ENCODE results near the gene NRXN2. TPM values are rescaled to one million over a fixed set of nuclear protein-coding genes. Genes with fewer than 3 reads are reported as not detected.

The NRXN2 gene
- total and polyA plus RNA-seq, 2 donors (not counting 3 experiments of a cell fraction or from before 2014, with no cell fraction given), result not detected

DNA sequence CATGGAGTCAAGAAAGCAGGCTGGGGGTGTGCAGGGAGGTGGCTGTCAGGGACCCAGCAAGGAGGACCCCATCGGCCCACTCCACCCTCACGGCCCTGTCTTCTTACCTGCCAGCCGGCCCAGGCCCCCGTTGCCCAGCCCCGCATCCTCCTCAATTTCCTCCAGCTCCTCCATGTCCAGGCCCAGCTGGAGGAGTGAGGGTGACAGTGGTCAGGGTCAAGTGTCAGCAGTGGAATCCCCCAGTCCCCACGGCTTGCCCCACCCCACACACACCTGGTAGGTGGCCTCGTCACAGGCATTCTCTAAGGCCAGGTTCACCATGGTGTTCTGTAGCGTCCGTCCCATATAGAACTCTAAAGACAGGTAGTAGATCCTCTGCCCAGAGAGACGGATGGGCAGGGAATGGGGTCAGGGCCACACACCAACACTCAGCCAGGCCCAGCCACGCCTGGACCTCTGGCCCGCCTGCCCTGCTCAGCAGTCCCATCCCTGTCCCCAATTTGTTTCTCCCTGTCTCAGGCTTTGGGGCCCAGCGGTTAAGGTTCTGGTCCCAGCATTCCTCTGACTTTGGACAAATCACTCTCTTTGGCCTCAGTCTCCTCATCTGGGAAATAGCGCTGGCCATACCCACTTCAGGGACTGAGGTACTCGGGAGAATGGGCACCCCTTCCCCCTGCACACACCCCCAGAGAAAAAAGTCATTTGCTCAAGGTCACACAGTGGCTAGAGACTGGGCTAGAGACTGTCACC is 35.5 kb upstream of the NRXN2 start:
- no TSS peak for BruUV-seq (replicated peaks)
- FAIRE-seq, result no peak
- no peak overlapping the region for H3K4me3 ChIP-seq (replicated peaks in 1 of 3; ENCODE audit: insufficient read depth in 1 of 3, low read depth in 1 of 3, low read length in 3 of 3)
- H3K4me2 ChIP-seq (ENCODE audit: insufficient read depth, low read length), result no peak overlapping the region
- dilution Hi-C loops (cut with MboI; ENCODE audit: extremely low pct_ligation_motif_present, low sequenced_read_pairs), result no loop called here
- intact Hi-C loops (cut with micrococcal nuclease), result no loop called here
- CTCF ChIA-PET, result no interaction called here
- H3K9ac ChIP-seq (replicated peaks; ENCODE audit: extremely low read depth, insufficient read depth, low read length), result no peak overlapping the region
- DNase-seq (ENCODE audit: low read depth, low spot score), result no peak
- TF ChIP-seq FOS (IDR thresholded peaks at IDR 0.05; ENCODE audit: borderline replicate concordance, insufficient read depth, low read length), result no peak
- no peak for TF ChIP-seq POLR2A (IDR thresholded peaks at IDR 0.05; ENCODE audit: low read depth, low read length)
- no peak for TF ChIP-seq POLR2AphosphoS5 (IDR thresholded peaks at IDR 0.05; ENCODE audit: insufficient read depth, low read depth, low read length)
- TF ChIP-seq, protein P1, sequence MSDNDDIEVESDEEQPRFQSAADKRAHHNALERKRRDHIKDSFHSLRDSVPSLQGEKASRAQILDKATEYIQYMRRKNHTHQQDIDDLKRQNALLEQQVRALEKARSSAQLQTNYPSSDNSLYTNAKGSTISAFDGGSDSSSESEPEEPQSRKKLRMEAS (IDR thresholded peaks at IDR 0.05; ENCODE audit: insufficient read depth, insufficient read length), result no peak
- no peak for TF ChIP-seq GATA2 (IDR thresholded peaks at IDR 0.05; ENCODE audit: insufficient read depth, insufficient read length, low read depth, low read length)
- no peak for TF ChIP-seq EZH2 (IDR thresholded peaks at IDR 0.05; ENCODE audit: borderline replicate concordance, low read depth, low read length, severe bottlenecking)
- no peak for TF ChIP-seq MYC (IDR thresholded peaks at IDR 0.05; ENCODE audit: low read depth, low read length)
- TF ChIP-seq, protein P2, sequence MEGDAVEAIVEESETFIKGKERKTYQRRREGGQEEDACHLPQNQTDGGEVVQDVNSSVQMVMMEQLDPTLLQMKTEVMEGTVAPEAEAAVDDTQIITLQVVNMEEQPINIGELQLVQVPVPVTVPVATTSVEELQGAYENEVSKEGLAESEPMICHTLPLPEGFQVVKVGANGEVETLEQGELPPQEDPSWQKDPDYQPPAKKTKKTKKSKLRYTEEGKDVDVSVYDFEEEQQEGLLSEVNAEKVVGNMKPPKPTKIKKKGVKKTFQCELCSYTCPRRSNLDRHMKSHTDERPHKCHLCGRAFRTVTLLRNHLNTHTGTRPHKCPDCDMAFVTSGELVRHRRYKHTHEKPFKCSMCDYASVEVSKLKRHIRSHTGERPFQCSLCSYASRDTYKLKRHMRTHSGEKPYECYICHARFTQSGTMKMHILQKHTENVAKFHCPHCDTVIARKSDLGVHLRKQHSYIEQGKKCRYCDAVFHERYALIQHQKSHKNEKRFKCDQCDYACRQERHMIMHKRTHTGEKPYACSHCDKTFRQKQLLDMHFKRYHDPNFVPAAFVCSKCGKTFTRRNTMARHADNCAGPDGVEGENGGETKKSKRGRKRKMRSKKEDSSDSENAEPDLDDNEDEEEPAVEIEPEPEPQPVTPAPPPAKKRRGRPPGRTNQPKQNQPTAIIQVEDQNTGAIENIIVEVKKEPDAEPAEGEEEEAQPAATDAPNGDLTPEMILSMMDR (IDR thresholded peaks at IDR 0.05; ENCODE audit: extremely low read depth in 1 of 2, insufficient read depth in 1 of 2, low read depth in 1 of 2, low read length in 2 of 2), result no peak
- no peak for TF ChIP-seq JUN (IDR thresholded peaks at IDR 0.05; ENCODE audit: borderline replicate concordance, insufficient read depth, insufficient read length, low read depth)
- peaks cover 9% of the 10 kb centered on the region for H3K4me1 ChIP-seq (ENCODE audit: control insufficient read depth, extremely low read depth, insufficient read depth, low read length)
- H2AFZ ChIP-seq (ENCODE audit: low read depth, low read length), result no peak overlapping the region
- POLR2A ChIA-PET, result no interaction called here
- no peaks in the 10 kb centered on the region for H3K79me2 ChIP-seq (ENCODE audit: control insufficient read depth, insufficient read depth, low read length)
- no peaks in the 10 kb centered on the region for H4K20me1 ChIP-seq (replicated peaks; ENCODE audit: control insufficient read depth, extremely low read depth, insufficient read depth, low read length)
- H3K9me1 ChIP-seq (replicated peaks; ENCODE audit: control insufficient read depth, extremely low read depth, insufficient read depth, low read length), result no peaks in the 10 kb centered on the region
- H3K27me3 ChIP-seq (ENCODE audit: control insufficient read depth in 2 of 2, insufficient read depth in 2 of 2, low read length in 2 of 2), result no peaks in the 10 kb centered on the region
- no peaks in the 10 kb centered on the region for H3K9me3 ChIP-seq (replicated peaks; ENCODE audit: control insufficient read depth, insufficient read depth, low read length)
- no peak overlapping the region for H3K27ac ChIP-seq (ENCODE audit: insufficient read depth, low read depth, low read length)
- peaks cover 8 to 11% of the 10 kb centered on the region in 2 experiments for H3K36me3 ChIP-seq (ENCODE audit: control insufficient read depth in 2 of 2, extremely low read depth in 1 of 2, insufficient read depth in 2 of 2, low read length in 2 of 2)

Measured in endothelial cell of umbilical vein (primary cell).